MM.1S (cell line): ENCODE data around the gene RTRAF.

Experiments
- DNase-seq: peaks from one replicate; pipeline ENCODE4 v3.0.0-alpha.2; 2015
- H2AFZ ChIP-seq: fragments of 300-600 bp; sonication (generic); 2 replicates; pipeline ENCODE4 v1.6.0; 2016; ENCODE audit warnings: antibody characterized with exemption, low read length
- H3F3A ChIP-seq: fragments of 300-600 bp; sonication (generic); 2 replicates; pipeline ENCODE4 v1.6.1; 2016; ENCODE audit warnings: mild to moderate bottlenecking, antibody characterized with exemption, low read length, moderate library complexity, mixed read lengths; ENCODE audit not compliant: insufficient read depth
- H3K27ac ChIP-seq: fragments of 300-600 bp; sonication (generic); 2 replicates; pipeline ENCODE4 v1.5.1; 2016; ENCODE audit warnings: mild to moderate bottlenecking, low read length
- H3K27me3 ChIP-seq: fragments of 300-600 bp; sonication (generic); replicated peaks from 2 replicates; pipeline ENCODE4 v1.6.0; 2016; ENCODE audit warnings: low read length; ENCODE audit not compliant: insufficient read depth
- H3K36me3 ChIP-seq: fragments of 300-600 bp; sonication (generic); replicated peaks from 2 replicates; pipeline ENCODE4 v1.6.1; 2016; ENCODE audit warnings: mild to moderate bottlenecking, low read length, mixed read lengths; ENCODE audit not compliant: insufficient read depth
- H3K4me1 ChIP-seq: fragments of 300-600 bp; sonication (generic); 2 replicates; pipeline ENCODE4 v1.6.1; 2016; ENCODE audit warnings: low read length, mixed read lengths
- H3K4me2 ChIP-seq: fragments of 300-600 bp; sonication (generic); 2 replicates; pipeline ENCODE4 v1.6.0; 2016; ENCODE audit warnings: low read depth, low read length
- H3K4me3 ChIP-seq: fragments of 300-600 bp; sonication (generic); 2 replicates; pipeline ENCODE4 v1.5.1; 2016; ENCODE audit warnings: low read length, mixed read lengths
- H3K79me2 ChIP-seq: fragments of 300-600 bp; sonication (generic); 2 replicates; pipeline ENCODE4 v1.6.1; 2016; ENCODE audit warnings: mixed run types, low read length, mixed read lengths
- H3K9ac ChIP-seq: fragments of 300-600 bp; sonication (generic); 2 replicates; pipeline ENCODE4 v1.6.1; 2016; ENCODE audit warnings: low read length, mixed read lengths
- H3K9me2 ChIP-seq: fragments of 300-600 bp; sonication (generic); replicated peaks from 2 replicates; pipeline ENCODE4 v1.6.1; 2016; ENCODE audit warnings: mild to moderate bottlenecking, low read length, mixed read lengths; ENCODE audit not compliant: insufficient read depth
- H3K9me3 ChIP-seq: fragments of 300-600 bp; sonication (generic); replicated peaks from 2 replicates; pipeline ENCODE4 v1.6.1; 2016; ENCODE audit warnings: mild to moderate bottlenecking, low read length, mixed read lengths; ENCODE audit not compliant: insufficient read depth
- H4K20me1 ChIP-seq: fragments of 300-600 bp; sonication (generic); 2 replicates; pipeline ENCODE4 v1.6.1; 2016; ENCODE audit warnings: mild to moderate bottlenecking, low read length, moderate library complexity, mixed read lengths; ENCODE audit not compliant: insufficient read depth
- EZH2 ChIP-seq: fragments of 300-600 bp; sonication (generic); optimal IDR thresholded peaks from 2 replicates; pipeline ENCODE3; 2017; ENCODE audit warnings: low read depth, mild to moderate bottlenecking, antibody characterized with exemption, low read length, mixed read lengths
- EZH2phosphoT487 ChIP-seq: fragments of 300-600 bp; sonication (generic); IDR thresholded peaks from 2 replicates; pipeline ENCODE4 v1.6.1; 2018; ENCODE audit warnings: antibody characterized with exemption, low read length
- TF ChIP-seq, protein P1 (sequence below): fragments of 300-600 bp; sonication (generic); IDR thresholded peaks from 2 replicates; pipeline ENCODE4 v1.5.1; 2016; ENCODE audit warnings: antibody characterized with exemption, low read length, mixed read lengths

Gene RTRAF

DNA sequence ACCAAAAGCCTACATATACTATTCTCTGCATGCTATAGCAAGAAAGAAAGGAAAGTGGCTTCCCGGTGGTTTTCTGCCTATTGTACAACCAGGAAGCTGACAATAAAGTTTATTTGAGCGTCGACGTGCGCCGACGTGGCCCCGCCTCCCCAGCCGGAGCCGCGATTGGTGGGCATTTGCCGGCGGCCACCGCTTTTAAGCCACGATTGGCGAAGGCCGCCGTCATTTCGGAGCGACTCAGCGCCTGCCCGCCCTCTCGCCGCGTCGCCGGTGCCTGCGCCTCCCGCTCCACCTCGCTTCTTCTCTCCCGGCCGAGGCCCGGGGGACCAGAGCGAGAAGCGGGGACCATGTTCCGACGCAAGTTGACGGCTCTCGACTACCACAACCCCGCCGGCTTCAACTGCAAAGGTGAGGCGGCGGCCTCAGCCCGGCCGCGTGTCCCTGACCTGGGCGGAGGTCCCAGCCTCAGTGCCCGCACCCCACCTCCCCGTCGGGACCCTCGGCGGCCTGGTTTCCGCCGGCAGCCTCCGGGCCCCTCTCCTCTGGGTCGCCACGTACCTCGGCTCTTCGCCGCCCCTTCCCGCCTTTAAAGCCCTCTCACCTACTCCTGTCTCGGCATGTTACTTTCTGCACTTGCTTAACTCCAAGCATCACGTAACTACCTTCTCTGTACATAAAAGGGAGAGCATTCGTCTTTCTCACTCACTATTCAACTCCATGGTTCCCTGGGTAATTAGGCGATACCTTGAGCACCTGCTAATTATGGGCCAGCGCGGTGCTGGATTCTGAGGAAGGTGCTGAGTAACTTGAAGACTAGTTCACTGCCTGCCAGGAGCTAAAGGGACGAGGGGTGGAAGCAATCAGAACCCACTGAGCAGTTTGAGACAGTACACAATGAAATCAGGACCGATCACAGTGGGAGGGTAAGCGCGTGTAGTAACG is at the start of gene RTRAF:
RTRAF (plus strand) TSS at position 254 of the 942 bp plus-strand sequence; CDS start at position 348, 94 bp downstream.
- Histone ChIP-seq H3K36me3 (0 out of 2 replicates have a peak, but pooled peaks cover 3% of the 10 kb centered on the region), H3K4me1 (no peaks in the 10 kb centered on the region), H3K9ac (peak within 1 kb of the TSS; percentile 88), H3K9me2 (no peaks in the 10 kb centered on the region), H3K4me2 (peak within 1 kb of the TSS; percentile 84), H3F3A (no peaks in the 10 kb centered on the region), H3K79me2 (peaks cover 33% of the 10 kb centered on the region), H3K27ac (peak within 1 kb of the TSS; percentile 52; the same call in 1 of the 2 replicates), H4K20me1 (no peaks in the 10 kb centered on the region), H3K9me3 (no peaks in the 10 kb centered on the region), H3K27me3 (no peaks in the 10 kb centered on the region), H2AFZ (peak within 1 kb of the TSS; percentile 83), H3K4me3 (peak within 1 kb of the TSS; percentile 76)
- TF ChIP-seq EZH2phosphoT487, result no peak
- TF ChIP-seq, protein P1, sequence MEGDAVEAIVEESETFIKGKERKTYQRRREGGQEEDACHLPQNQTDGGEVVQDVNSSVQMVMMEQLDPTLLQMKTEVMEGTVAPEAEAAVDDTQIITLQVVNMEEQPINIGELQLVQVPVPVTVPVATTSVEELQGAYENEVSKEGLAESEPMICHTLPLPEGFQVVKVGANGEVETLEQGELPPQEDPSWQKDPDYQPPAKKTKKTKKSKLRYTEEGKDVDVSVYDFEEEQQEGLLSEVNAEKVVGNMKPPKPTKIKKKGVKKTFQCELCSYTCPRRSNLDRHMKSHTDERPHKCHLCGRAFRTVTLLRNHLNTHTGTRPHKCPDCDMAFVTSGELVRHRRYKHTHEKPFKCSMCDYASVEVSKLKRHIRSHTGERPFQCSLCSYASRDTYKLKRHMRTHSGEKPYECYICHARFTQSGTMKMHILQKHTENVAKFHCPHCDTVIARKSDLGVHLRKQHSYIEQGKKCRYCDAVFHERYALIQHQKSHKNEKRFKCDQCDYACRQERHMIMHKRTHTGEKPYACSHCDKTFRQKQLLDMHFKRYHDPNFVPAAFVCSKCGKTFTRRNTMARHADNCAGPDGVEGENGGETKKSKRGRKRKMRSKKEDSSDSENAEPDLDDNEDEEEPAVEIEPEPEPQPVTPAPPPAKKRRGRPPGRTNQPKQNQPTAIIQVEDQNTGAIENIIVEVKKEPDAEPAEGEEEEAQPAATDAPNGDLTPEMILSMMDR, result no peak
- TF ChIP-seq EZH2, result no peak
- DNase-seq, result peak; percentile 78

GRCh38 chr14:51939755-51940301 is 49.5 kb upstream of the RTRAF start:
- Histone ChIP-seq H3K4me1 (no peaks in the 10 kb centered on the region), H3K36me3 (no peaks in the 10 kb centered on the region), H4K20me1 (no peaks in the 10 kb centered on the region), H3K4me2 (no peak overlapping the region), H3K27me3 (no peaks in the 10 kb centered on the region), H3K79me2 (no peaks in the 10 kb centered on the region), H3K9me2 (no peaks in the 10 kb centered on the region), H3K9ac (no peak overlapping the region), H2AFZ (no peak overlapping the region), H3K9me3 (no peaks in the 10 kb centered on the region), H3F3A (no peaks in the 10 kb centered on the region), H3K27ac (no peak overlapping the region), H3K4me3 (no peak overlapping the region)
- TF ChIP-seq, protein P1, result no peak
- TF ChIP-seq EZH2 (no peak), EZH2phosphoT487 (no peak)
- DNase-seq, result no peak

- no peaks in the 10 kb centered on the region for H3K27me3 ChIP-seq
- H3F3A ChIP-seq, result no peaks in the 10 kb centered on the region
- H3K4me3 ChIP-seq, result no peak overlapping the region
- no peak for TF ChIP-seq EZH2
- no peak for TF ChIP-seq EZH2phosphoT487
- TF ChIP-seq, protein P1, result no peak
- no peaks in the 10 kb centered on the region for H3K36me3 ChIP-seq
- no peaks in the 10 kb centered on the region for H3K4me1 ChIP-seq
- H4K20me1 ChIP-seq, result no peaks in the 10 kb centered on the region
- no peak overlapping the region for H2AFZ ChIP-seq
- no peak for DNase-seq
- H3K79me2 ChIP-seq, result no peaks in the 10 kb centered on the region
- no peak overlapping the region for H3K9ac ChIP-seq
- no peaks in the 10 kb centered on the region for H3K9me2 ChIP-seq
- no peak overlapping the region for H3K27ac ChIP-seq
- no peaks in the 10 kb centered on the region for H3K9me3 ChIP-seq
- H3K4me2 ChIP-seq, result no peak overlapping the region
These were observed 46.4 kb upstream of the RTRAF start for GRCh38 chr14:51942971-51943370.
